PC-3 (cell line): ENCODE data around the gene WDR82. TPM values are rescaled to one million over a fixed set of nuclear protein-coding genes. Genes with fewer than 3 reads are reported as not detected.

Experiments
- ATAC-seq: fragments of 200-7000 bp; cut with Tn5 transposase; 2 replicates; pipeline ENCODE4 v1.9.1; 2020; ENCODE audit warnings: mild to moderate bottlenecking, moderate library complexity
- BruUV-seq: library from RNA; stranded (reverse); fragments of 400-500 nt; replicated peaks from 2 replicates; lab custom pipeline; 2021; lab: Mats Ljungman, UMichigan
- CTCF ChIA-PET: fragments of 300-600 bp; sonication (Branson Sonifier 250); formaldehyde crosslinking; loops from one replicate; lab custom pipeline; 2022; ENCODE audit warnings: antibody characterized with exemption; lab: Charles Lee
- POLR2A ChIA-PET: fragments of 300-600 bp; sonication (Branson Sonifier 250); formaldehyde crosslinking; loops from one replicate; lab custom pipeline; 2022; ENCODE audit warnings: antibody characterized with exemption; ENCODE audit not compliant: unreplicated experiment; lab: Charles Lee
- DNase-seq: peaks from one replicate; pipeline ENCODE4 v3.0.0-alpha.2; 2015
- H2AFZ ChIP-seq: fragments of 300-600 bp; sonication (generic); 2 replicates; pipeline ENCODE4 v1.6.0; 2016; ENCODE audit warnings: antibody characterized with exemption, low read length
- H3F3A ChIP-seq: fragments of 300-600 bp; sonication (generic); one replicate; pipeline ENCODE4 v1.6.0; 2017; ENCODE audit warnings: antibody characterized with exemption, low read length, control low read depth, mild to moderate bottlenecking; ENCODE audit not compliant: unreplicated experiment
- H3K27ac ChIP-seq: fragments of 300-600 bp; sonication (generic); 2 replicates; pipeline ENCODE4 v1.5.1; 2016; ENCODE audit warnings: mild to moderate bottlenecking, low read length
- H3K27me3 ChIP-seq: fragments of 300-600 bp; sonication (generic); 2 replicates; pipeline ENCODE4 v1.6.1; 2016; ENCODE audit warnings: low read length, mixed read lengths
- H3K36me3 ChIP-seq: fragments of 300-600 bp; sonication (generic); 2 replicates; pipeline ENCODE4 v1.6.1; 2016; ENCODE audit warnings: low read depth, mixed run types, low read length, mixed read lengths
- H3K4me1 ChIP-seq: fragments of 300-600 bp; sonication (generic); 2 replicates; pipeline ENCODE4 v1.5.1; 2016; ENCODE audit warnings: low read length; ENCODE audit not compliant: insufficient read depth
- H3K4me2 ChIP-seq: fragments of 300-600 bp; sonication (generic); 2 replicates; pipeline ENCODE4 v1.6.0; 2016; ENCODE audit warnings: low read length
- H3K4me3 ChIP-seq: fragments of 300-600 bp; sonication (generic); 2 replicates; pipeline ENCODE4 v1.5.1; 2016; ENCODE audit warnings: mild to moderate bottlenecking, low read length, mixed read lengths
- H3K79me2 ChIP-seq: fragments of 300-600 bp; sonication (generic); 2 replicates; pipeline ENCODE4 v1.6.1; 2017; ENCODE audit warnings: low read length, mixed read lengths
- H3K9ac ChIP-seq: fragments of 300-600 bp; sonication (generic); 2 replicates; pipeline ENCODE4 v1.6.0; 2016; ENCODE audit warnings: mild to moderate bottlenecking, low read length
- H3K9me2 ChIP-seq: fragments of 300-600 bp; sonication (generic); replicated peaks from 2 replicates; pipeline ENCODE4 v1.6.1; 2016; ENCODE audit warnings: mixed run types, low read length, mixed read lengths
- H3K9me3 ChIP-seq: fragments of 300-600 bp; sonication (generic); 2 replicates; pipeline ENCODE4 v1.6.1; 2016; ENCODE audit warnings: low read length, mixed read lengths
- H4K20me1 ChIP-seq: fragments of 300-600 bp; sonication (generic); 2 replicates; pipeline ENCODE4 v1.6.1; 2016; ENCODE audit warnings: low read length, mixed read lengths
- CTCF ChIP-seq: fragments of 300-600 bp; sonication (generic); conservative IDR thresholded peaks from 2 replicates; pipeline ENCODE4 v1.5.1; 2017; ENCODE audit warnings: antibody characterized with exemption, low read depth, mild to moderate bottlenecking, low read length
- EZH2 ChIP-seq: fragments of 300-600 bp; sonication (generic); IDR thresholded peaks from one replicate; pipeline ENCODE4 v1.6.1; 2017; ENCODE audit warnings: antibody characterized with exemption, mild to moderate bottlenecking, low read length; ENCODE audit not compliant: unreplicated experiment
- EZH2phosphoT487 ChIP-seq: fragments of 300-600 bp; sonication (generic); IDR thresholded peaks from 2 replicates; pipeline ENCODE4 v1.6.1; 2018; ENCODE audit warnings: mild to moderate bottlenecking, antibody characterized with exemption, low read length, borderline replicate concordance
- intact Hi-C: fragments of 100-400 bp; cut with micrococcal nuclease; formaldehyde crosslinking; loops from 2 replicates; pipeline ENCODE4 v1.9.0; 2023
- total RNA-seq: library from RNA; depleted of rRNA; stranded (reverse); fragments of >200 nt; gene quantifications from 2 replicates; pipeline ENCODE4 v1.2.3, GENCODE V29; 2014

Gene WDR82
- total RNA-seq, 1 experiment from 2014 or later, result 56.4 TPM

GRCh38 chr3:52315006-52315405 lies 36.6 kb upstream of the WDR82 start:
- Histone ChIP-seq H2AFZ (no peak overlapping the region), H3K9me3 (no peaks in the 10 kb centered on the region), H3K27ac (no peak overlapping the region), H3K79me2 (no peaks in the 10 kb centered on the region), H3K4me3 (no peak overlapping the region), H3K27me3 (no peaks in the 10 kb centered on the region), H3F3A (no peaks in the 10 kb centered on the region), H4K20me1 (no peaks in the 10 kb centered on the region), H3K9ac (no peak overlapping the region), H3K4me1 (peaks cover 10% of the 10 kb centered on the region), H3K36me3 (no peaks in the 10 kb centered on the region), H3K9me2 (no peaks in the 10 kb centered on the region), H3K4me2 (no peak overlapping the region)
- ATAC-seq (no peak), DNase-seq (no peak)
- intact Hi-C loops, result no loop called here
- ChIA-PET CTCF (interaction anchor here (0.6 kb wide), 1 partner anchor 95 kb away, joined by 9 read pairs; no protein-coding TSS in a partner anchor), POLR2A (no interaction called here)
- BruUV-seq, result no TSS peak
- TF ChIP-seq EZH2 (no peak), CTCF (no peak), EZH2phosphoT487 (no peak)

- no peaks in the 10 kb centered on the region for H4K20me1 ChIP-seq
- H3F3A ChIP-seq, result no peaks in the 10 kb centered on the region
- H3K4me1 ChIP-seq, result peaks cover 10% of the 10 kb centered on the region
- H3K4me3 ChIP-seq, result no peak overlapping the region
- DNase-seq (no peak), ATAC-seq (no peak)
- no peak overlapping the region for H3K4me2 ChIP-seq
- TF ChIP-seq EZH2 (no peak), CTCF (no peak), EZH2phosphoT487 (no peak)
- H2AFZ ChIP-seq, result no peak overlapping the region
- H3K27me3 ChIP-seq, result no peaks in the 10 kb centered on the region
- H3K9me3 ChIP-seq, result no peaks in the 10 kb centered on the region
- BruUV-seq, result no TSS peak
- ChIA-PET POLR2A (no interaction called here), CTCF (no interaction called here)
- intact Hi-C loops, result no loop called here
- H3K27ac ChIP-seq, result no peak overlapping the region
- no peak overlapping the region for H3K9ac ChIP-seq
- no peaks in the 10 kb centered on the region for H3K79me2 ChIP-seq
- no peaks in the 10 kb centered on the region for H3K9me2 ChIP-seq
- no peaks in the 10 kb centered on the region for H3K36me3 ChIP-seq
Measured at GRCh38 chr3:52314489-52314888, 36.0 kb upstream of the WDR82 start.

GRCh38 chr3:52313774-52314188 lies 35.3 kb upstream of the WDR82 start:
- H3K36me3 ChIP-seq, result no peaks in the 10 kb centered on the region
- H3K9ac ChIP-seq, result no peak overlapping the region
- no peak overlapping the region for H2AFZ ChIP-seq
- H3K27me3 ChIP-seq, result no peaks in the 10 kb centered on the region
- ATAC-seq (peak; percentile 62; the same call in 1 of the 2 replicates), DNase-seq (peak; percentile 23)
- H3K9me3 ChIP-seq, result no peaks in the 10 kb centered on the region
- no TSS peak for BruUV-seq
- TF ChIP-seq CTCF, result no peak
- no peak for TF ChIP-seq EZH2
- no peak for TF ChIP-seq EZH2phosphoT487
- no peaks in the 10 kb centered on the region for H3K79me2 ChIP-seq
- CTCF ChIA-PET, result no interaction called here
- peaks cover 10% of the 10 kb centered on the region for H3K4me1 ChIP-seq
- no peaks in the 10 kb centered on the region for H4K20me1 ChIP-seq
- no peak overlapping the region for H3K27ac ChIP-seq
- H3F3A ChIP-seq, result no peaks in the 10 kb centered on the region
- H3K4me2 ChIP-seq, result no peak overlapping the region
- H3K9me2 ChIP-seq, result no peaks in the 10 kb centered on the region
- no peak overlapping the region for H3K4me3 ChIP-seq
- intact Hi-C loops, result no loop called here
- POLR2A ChIA-PET, result no interaction called here
